ENCODE data around the gene FARP1.

Gene FARP1

DNA sequence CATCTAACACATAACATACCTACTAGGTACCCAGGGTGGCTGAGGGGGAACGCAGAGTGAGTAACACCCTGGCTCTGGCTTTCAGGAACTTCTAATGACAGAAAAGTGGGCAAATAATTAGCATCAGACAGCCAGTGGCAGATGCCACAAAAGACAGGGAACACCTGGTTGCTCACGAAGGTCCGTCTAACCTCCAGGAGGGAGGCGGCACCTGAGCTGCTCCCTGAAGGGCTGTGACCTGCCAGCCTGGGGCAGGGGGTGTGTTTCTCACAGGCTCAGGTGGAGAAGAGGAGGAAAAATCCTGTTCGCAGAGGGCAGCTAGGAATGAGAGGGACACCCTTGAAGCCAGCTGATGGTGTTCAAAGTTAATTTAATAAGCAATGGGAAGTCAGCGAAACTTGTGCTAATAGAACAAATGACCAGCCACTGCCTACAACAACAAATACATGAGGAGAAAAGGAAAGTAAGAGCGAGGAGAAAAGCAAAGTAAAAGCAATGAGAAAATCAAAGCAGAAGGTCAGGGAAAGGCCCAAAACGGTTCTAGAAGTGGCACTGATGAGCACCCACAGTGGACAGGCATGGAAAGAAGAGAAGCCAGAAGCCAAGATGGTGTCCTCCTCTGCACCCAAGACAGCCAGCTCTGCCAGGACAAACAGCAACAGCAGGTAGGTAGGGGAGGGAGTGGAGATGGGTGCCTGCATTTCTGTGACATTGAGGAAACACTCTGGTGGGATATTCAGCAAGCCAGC is 346.7 kb downstream of the FARP1 start:
- TF ChIP-seq, protein P1, sequence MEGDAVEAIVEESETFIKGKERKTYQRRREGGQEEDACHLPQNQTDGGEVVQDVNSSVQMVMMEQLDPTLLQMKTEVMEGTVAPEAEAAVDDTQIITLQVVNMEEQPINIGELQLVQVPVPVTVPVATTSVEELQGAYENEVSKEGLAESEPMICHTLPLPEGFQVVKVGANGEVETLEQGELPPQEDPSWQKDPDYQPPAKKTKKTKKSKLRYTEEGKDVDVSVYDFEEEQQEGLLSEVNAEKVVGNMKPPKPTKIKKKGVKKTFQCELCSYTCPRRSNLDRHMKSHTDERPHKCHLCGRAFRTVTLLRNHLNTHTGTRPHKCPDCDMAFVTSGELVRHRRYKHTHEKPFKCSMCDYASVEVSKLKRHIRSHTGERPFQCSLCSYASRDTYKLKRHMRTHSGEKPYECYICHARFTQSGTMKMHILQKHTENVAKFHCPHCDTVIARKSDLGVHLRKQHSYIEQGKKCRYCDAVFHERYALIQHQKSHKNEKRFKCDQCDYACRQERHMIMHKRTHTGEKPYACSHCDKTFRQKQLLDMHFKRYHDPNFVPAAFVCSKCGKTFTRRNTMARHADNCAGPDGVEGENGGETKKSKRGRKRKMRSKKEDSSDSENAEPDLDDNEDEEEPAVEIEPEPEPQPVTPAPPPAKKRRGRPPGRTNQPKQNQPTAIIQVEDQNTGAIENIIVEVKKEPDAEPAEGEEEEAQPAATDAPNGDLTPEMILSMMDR (IDR thresholded peaks at IDR 0.05; ENCODE audit: borderline replicate concordance, insufficient read depth, low read depth, low read length), result no peak
- H3K4me3 ChIP-seq (ENCODE audit: low read depth, low read length), result no peak overlapping the region

DNA sequence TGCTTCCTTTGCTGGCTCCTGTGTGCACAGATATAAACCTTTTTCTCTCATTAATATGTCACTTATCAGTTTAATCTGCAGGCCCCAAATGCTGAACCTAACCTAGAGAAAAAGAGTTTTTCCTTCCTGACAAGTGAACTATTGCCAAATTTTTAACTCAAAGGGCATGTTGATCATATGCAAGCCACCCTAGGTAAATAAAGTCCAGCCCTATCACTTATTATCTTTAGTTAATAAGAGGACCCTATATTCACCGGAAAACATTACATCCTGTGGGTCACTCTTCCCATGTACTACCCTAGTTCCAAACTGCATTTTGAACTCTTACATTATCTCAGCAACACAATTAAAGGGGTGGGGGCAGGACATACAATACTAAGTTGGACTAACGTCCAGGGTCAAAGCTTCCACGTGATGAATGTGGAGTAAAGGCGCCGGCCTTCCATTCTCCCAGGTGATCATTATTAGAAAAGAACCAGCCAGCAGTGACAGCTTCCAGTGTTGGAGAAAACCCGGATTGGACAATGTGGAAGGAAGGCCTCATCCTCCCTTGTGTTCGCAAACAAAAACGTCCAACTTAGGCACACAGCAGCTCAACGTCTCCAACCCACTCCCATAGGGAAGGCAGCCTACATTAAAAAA is 347.4 kb downstream of the FARP1 start:
- TF ChIP-seq, protein P1 (IDR thresholded peaks at IDR 0.05; ENCODE audit: borderline replicate concordance, insufficient read depth, low read depth, low read length), result no peak
- no peak overlapping the region for H3K4me3 ChIP-seq (ENCODE audit: low read depth, low read length)

DNA sequence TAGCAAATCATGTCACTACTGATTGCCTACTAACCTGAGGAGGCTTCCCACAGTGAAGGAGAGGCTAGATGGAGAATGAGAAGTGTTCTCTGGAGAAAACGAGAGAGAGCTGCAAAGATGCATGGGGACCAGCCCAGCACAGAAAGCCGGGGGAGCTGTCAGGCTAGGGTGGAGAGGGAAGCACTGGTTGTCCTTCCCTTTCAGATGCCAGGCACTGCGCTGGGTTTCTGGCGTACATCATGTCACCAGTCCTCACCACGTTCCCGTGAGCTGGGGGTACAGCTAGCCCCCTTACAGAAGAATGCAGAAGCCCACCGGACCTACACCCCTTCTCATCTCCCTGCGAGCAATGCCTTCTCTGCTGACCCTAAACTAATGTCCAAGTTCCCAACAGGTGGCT is 348.0 kb downstream of the FARP1 start:
- TF ChIP-seq, protein P1 (IDR thresholded peaks at IDR 0.05; ENCODE audit: borderline replicate concordance, insufficient read depth, low read depth, low read length), result no peak
- H3K4me3 ChIP-seq (ENCODE audit: low read depth, low read length), result no peak overlapping the region

DNA sequence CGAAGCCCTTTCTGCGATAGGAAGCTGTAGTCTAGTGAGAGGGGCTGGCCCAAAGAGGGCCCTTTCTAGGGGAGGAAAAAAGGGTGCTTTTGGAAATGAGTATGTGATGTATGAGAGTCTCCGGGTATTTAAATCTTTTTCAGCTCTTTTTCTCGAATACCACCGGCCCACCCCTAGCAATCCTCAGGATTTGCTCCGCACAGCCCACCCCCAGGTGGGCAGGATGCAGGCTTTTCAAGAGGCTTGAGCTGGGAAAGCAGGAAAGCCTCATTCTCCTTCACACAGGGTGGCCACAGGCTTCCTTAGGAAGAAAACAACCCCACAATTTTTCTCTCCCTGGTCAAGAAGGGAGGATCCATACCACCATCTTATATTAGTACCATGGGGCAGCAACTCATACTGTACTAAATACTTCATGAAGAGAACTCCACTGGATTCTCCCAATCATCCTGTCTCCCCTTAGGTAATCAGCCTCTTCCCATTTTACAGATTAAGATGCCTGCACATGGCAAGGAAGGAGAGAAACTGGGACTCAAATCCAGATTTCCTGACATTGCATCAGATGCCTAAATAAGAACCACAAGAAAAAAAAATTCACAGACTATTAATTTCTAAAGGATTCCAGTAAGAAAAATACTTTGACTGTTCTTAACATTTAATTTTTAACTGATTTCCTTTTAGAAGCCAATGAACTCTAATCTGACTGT is 349.6 kb downstream of the FARP1 start:
- H3K4me3 ChIP-seq (ENCODE audit: low read depth, low read length), result no peak overlapping the region
- TF ChIP-seq, protein P1 (IDR thresholded peaks at IDR 0.05; ENCODE audit: borderline replicate concordance, insufficient read depth, low read depth, low read length), result no peak

DNA sequence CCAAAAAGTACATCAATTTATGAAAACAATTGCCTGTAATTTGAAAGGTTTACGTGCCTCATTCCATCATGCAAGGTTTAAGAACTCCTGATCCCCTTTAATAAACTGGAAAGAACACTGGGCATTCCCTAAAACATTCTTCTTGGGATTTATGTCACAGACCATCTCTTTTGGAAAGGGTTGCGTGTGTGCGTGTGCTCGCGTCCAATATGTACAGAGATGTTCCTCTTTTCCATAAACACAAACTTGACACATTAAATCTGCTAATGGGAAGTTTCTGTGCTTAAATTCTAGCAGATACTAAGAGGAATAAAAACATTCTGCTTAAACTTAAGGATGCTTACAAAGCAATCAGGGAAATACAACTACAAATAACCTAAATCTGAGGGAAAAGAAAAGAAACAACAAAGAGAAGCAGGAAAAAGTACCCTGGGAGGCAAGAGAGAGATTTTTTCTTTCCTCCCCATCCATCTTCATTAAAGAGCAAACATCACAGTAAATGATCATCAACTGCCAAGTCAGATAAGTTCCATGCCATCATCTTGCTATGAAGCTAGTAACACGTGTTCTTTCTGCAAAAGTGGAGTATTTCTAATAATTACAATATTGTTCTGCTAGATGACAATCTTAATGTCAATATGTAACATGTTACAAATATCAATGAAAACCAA is 350.3 kb downstream of the FARP1 start:
- TF ChIP-seq, protein P1 (IDR thresholded peaks at IDR 0.05; ENCODE audit: borderline replicate concordance, insufficient read depth, low read depth, low read length), result no peak
- no peak overlapping the region for H3K4me3 ChIP-seq (ENCODE audit: low read depth, low read length)

DNA sequence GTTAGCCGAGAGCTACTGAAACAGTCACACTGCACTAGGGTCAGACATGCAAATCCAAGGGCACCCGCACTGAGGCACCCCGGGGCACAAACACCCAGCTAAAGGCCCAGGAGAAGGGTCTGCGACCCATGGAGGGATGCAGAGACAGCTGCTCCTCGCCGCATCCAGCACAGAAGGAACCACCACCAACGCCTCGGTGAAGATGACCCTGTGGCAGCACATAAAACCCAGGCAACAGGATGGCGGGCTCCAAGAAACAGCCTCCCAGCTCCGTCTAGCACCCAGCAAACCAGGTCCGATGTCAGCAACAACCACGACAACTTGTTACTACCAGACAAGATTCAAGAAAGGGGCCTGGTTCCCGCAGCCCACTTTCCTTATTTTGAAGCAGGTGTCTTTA is 351.9 kb downstream of the FARP1 start:
- TF ChIP-seq, protein P1 (IDR thresholded peaks at IDR 0.05; ENCODE audit: borderline replicate concordance, insufficient read depth, low read depth, low read length), result no peak
- H3K4me3 ChIP-seq (ENCODE audit: low read depth, low read length), result no peak overlapping the region

Measured in GM12875 (cell line).